ENCODE results near the gene DOCK11. TPM values are rescaled to one million over a fixed set of nuclear protein-coding genes. Genes with fewer than 3 reads are reported as not detected.

Gene DOCK11
- total and polyA plus RNA-seq, 9 of the 15 experiments (the other 6 are each of a cell fraction or from before 2014, with no cell fraction given), result 41.8 to 77.8 (median 50.9) TPM

DNA sequence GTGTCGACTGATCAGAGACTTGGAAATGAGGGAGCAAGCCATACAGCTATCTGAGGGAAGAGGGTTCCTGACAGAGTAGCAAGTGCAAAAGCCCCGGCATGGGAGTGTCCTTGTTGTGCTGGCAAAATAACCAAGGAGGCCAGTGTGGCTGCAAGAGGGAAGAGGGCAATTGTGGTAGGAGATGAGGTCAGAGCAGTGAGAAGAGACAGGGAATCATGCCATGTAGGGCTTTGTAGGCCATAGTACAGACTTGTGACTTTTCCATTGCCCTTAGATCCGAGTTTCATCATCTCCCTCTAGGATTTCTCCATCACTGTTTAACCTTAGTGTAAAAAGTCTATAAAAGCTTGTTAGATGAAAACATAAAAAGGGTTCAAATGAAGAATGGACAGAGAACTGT, 76.2 kb downstream of the DOCK11 start (continued):
- TF ChIP-seq SETDB1 (IDR thresholded peaks at IDR 0.05; ENCODE audit: low read length), result no peak
- no peak for TF ChIP-seq ZNF384 (IDR thresholded peaks at IDR 0.05; ENCODE audit: low read depth, low read length)
- no peak for TF ChIP-seq FUS (optimal IDR thresholded peaks at IDR 0.05; ENCODE audit: low read depth, low read length)
- no peak for TF ChIP-seq SMAD4 (CRISPR knock-in tag; conservative IDR thresholded peaks at IDR 0.05)
- TF ChIP-seq, protein P1, sequence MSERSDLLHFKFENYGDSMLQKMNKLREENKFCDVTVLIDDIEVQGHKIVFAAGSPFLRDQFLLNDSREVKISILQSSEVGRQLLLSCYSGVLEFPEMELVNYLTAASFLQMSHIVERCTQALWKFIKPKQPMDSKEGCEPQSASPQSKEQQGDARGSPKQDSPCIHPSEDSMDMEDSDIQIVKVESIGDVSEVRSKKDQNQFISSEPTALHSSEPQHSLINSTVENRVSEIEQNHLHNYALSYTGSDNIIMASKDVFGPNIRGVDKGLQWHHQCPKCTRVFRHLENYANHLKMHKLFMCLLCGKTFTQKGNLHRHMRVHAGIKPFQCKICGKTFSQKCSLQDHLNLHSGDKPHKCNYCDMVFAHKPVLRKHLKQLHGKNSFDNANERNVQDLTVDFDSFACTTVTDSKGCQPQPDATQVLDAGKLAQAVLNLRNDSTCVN (CRISPR knock-in tag; IDR thresholded peaks at IDR 0.05), result no peak
- TF ChIP-seq, protein P2, sequence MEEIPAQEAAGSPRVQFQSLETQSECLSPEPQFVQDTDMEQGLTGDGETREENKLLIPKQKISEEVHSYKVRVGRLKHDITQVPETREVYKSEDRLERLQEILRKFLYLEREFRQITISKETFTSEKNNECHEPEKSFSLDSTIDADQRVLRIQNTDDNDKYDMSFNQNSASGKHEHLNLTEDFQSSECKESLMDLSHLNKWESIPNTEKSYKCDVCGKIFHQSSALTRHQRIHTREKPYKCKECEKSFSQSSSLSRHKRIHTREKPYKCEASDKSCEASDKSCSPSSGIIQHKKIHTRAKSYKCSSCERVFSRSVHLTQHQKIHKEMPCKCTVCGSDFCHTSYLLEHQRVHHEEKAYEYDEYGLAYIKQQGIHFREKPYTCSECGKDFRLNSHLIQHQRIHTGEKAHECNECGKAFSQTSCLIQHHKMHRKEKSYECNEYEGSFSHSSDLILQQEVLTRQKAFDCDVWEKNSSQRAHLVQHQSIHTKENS (CRISPR knock-in tag; IDR thresholded peaks at IDR 0.05), result no peak

DNA sequence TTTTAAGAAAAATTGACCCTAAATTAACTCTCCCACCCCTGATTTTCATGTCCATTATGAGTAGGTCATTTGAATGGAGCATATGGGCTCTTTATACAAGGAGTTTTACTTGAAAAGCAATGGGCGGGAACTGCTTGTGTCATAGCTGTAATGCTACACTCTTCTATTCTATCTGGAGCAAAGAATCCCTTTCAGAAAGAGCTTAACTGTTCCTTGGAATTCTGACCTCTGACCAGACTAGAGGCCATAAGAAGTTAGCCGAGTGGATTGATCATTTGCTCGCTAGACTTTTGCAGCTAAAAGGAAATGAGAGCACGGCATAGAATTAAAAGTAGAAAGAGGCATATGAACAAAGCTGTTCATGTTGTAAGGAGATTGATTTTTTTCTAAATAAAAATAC, 79.1 kb downstream of the DOCK11 start:
- H3K4me1 ChIP-seq (replicated peaks in 1 of 2; ENCODE audit: control insufficient read depth in 2 of 2, insufficient read depth in 2 of 2, low read length in 2 of 2), result no peaks in the 10 kb centered on the region
- no peak overlapping the region for H3K27ac ChIP-seq (ENCODE audit: extremely low read depth, low read depth, low read length)
- no peak for FAIRE-seq
- H4K20me1 ChIP-seq (replicated peaks; ENCODE audit: control insufficient read depth, insufficient read depth, low read length), result no peaks in the 10 kb centered on the region
- H3K27me3 ChIP-seq (ENCODE audit: control insufficient read depth in 2 of 2, insufficient read depth in 2 of 2, low read length in 2 of 2), result no peaks in the 10 kb centered on the region
- peaks cover 96% of the 10 kb centered on the region for H3K36me3 ChIP-seq (ENCODE audit: control insufficient read depth, insufficient read depth, low read length)
- no peak overlapping the region for H3K4me2 ChIP-seq (ENCODE audit: insufficient read depth, low read length)
- no peaks in the 10 kb centered on the region for H3K79me2 ChIP-seq (ENCODE audit: control insufficient read depth, insufficient read depth, low read length)
- no peak for DNase-seq (ENCODE audit: extremely low read depth in 1 of 4, low spot score in 3 of 4)
- no peak overlapping the region for H3K9ac ChIP-seq (ENCODE audit: insufficient read depth in 1 of 2, low read depth in 2 of 2, low read length in 2 of 2)
- no TSS peak for BruUV-seq (replicated peaks)
- ATAC-seq, result no peak
- POLR2A ChIA-PET, result interaction anchor here (0.9 to 1.1 kb wide), 2 partner anchors 115 to 288 kb away, joined by 3 to 4 read pairs; no protein-coding TSS in a partner anchor
- no peak overlapping the region for H3K4me3 ChIP-seq
- in situ Hi-C loops (cut with MboI), result no loop called here
- CTCF ChIA-PET (ENCODE audit: low intra/inter-chr PET ratio), result no interaction called here
- WGBS (ENCODE audit: insufficient coverage, low coverage, missing lambda C conversion rate), result 93% methylated on average over 4 of the region's 4 CpGs
- intact Hi-C loops (cut with micrococcal nuclease), result no loop called here
- H2AFZ ChIP-seq (ENCODE audit: low read depth, low read length), result no peak overlapping the region
- H3K9me1 ChIP-seq (ENCODE audit: control insufficient read depth, insufficient read depth, low read length), result no peaks in the 10 kb centered on the region
- H3K9me3 ChIP-seq (replicated peaks; ENCODE audit: control insufficient read depth, insufficient read depth, low read depth, low read length), result no peaks in the 10 kb centered on the region
- TF ChIP-seq EZH2 (IDR thresholded peaks at IDR 0.05; ENCODE audit: borderline replicate concordance, low read depth, low read length), result no peak
- TF ChIP-seq, protein P3, sequence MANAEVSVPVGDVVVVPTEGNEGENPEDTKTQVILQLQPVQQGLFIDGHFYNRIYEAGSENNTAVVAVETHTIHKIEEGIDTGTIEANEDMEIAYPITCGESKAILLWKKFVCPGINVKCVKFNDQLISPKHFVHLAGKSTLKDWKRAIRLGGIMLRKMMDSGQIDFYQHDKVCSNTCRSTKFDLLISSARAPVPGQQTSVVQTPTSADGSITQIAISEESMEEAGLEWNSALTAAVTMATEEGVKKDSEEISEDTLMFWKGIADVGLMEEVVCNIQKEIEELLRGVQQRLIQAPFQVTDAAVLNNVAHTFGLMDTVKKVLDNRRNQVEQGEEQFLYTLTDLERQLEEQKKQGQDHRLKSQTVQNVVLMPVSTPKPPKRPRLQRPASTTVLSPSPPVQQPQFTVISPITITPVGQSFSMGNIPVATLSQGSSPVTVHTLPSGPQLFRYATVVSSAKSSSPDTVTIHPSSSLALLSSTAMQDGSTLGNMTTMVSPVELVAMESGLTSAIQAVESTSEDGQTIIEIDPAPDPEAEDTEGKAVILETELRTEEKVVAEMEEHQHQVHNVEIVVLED (CRISPR knock-in tag; IDR thresholded peaks at IDR 0.05), result no peak
- TF ChIP-seq, protein P4, sequence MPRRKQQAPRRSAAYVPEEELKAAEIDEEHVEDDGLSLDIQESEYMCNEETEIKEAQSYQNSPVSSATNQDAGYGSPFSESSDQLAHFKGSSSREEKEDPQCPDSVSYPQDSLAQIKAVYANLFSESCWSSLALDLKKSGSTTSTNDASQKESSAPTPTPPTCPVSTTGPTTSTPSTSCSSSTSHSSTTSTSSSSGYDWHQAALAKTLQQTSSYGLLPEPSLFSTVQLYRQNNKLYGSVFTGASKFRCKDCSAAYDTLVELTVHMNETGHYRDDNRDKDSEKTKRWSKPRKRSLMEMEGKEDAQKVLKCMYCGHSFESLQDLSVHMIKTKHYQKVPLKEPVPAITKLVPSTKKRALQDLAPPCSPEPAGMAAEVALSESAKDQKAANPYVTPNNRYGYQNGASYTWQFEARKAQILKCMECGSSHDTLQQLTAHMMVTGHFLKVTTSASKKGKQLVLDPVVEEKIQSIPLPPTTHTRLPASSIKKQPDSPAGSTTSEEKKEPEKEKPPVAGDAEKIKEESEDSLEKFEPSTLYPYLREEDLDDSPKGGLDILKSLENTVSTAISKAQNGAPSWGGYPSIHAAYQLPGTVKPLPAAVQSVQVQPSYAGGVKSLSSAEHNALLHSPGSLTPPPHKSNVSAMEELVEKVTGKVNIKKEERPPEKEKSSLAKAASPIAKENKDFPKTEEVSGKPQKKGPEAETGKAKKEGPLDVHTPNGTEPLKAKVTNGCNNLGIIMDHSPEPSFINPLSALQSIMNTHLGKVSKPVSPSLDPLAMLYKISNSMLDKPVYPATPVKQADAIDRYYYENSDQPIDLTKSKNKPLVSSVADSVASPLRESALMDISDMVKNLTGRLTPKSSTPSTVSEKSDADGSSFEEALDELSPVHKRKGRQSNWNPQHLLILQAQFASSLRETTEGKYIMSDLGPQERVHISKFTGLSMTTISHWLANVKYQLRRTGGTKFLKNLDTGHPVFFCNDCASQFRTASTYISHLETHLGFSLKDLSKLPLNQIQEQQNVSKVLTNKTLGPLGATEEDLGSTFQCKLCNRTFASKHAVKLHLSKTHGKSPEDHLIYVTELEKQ (CRISPR knock-in tag; IDR thresholded peaks at IDR 0.05), result no peak
- TF ChIP-seq XRCC3 (IDR thresholded peaks at IDR 0.05), result no peak
- TF ChIP-seq ZNF217 (CRISPR knock-in tag; IDR thresholded peaks at IDR 0.05), result no peak
- no peak for TF ChIP-seq ETS2 (tag; IDR thresholded peaks at IDR 0.05; ENCODE audit: borderline replicate concordance, poor library complexity, severe bottlenecking)
